ENCODE measurements around the gene SPRED3. TPM values are rescaled to one million over a fixed set of nuclear protein-coding genes. Genes with fewer than 3 reads are reported as not detected.
"Not testable (repeated sequence)": the region's sequence is repeated elsewhere in the genome, so short reads cannot be mapped to it uniquely, and the experiment has no call there.

The SPRED3 gene
- polyA plus RNA-seq, 1 donor: 1.4 TPM

- DNase-seq: no peak
Measured at GRCh38 chr19:38389957-38390924, 1.7 kb downstream of the SPRED3 start.

- DNase-seq: no peak
Measured at GRCh38 chr19:38391911-38392464, 3.5 kb downstream of the SPRED3 start.

GRCh38 chr19:38392707-38393308, 4.3 kb downstream of the SPRED3 start:
- no peak for DNase-seq

GRCh38 chr19:38394488-38394887, 6.0 kb downstream of the SPRED3 start:
- DNase-seq: no peak

- no peak for DNase-seq
Measured at GRCh38 chr19:38395381-38396114, 7.1 kb downstream of the SPRED3 start.

GRCh38 chr19:38399081-38399480, 10.6 kb downstream of the SPRED3 start:
- DNase-seq: no peak

- no peak for DNase-seq
Measured at GRCh38 chr19:38399537-38399936, 11.0 kb downstream of the SPRED3 start.

GRCh38 chr19:38400361-38400760, 11.9 kb downstream of the SPRED3 start:
- DNase-seq: no peak

GRCh38 chr19:38401148-38401547, 12.7 kb downstream of the SPRED3 start:
- DNase-seq: no peak

- no peak for DNase-seq
Measured at GRCh38 chr19:38402623-38402966, 14.1 kb downstream of the SPRED3 start.

GRCh38 chr19:38402967-38403674, 14.6 kb downstream of the SPRED3 start, which contains the start of gene FAM98C:
FAM98C (plus strand) TSS chr19:38403093; CDS start chr19:38403154, 61 bp downstream.
- DNase-seq: peak; percentile 96

- DNase-seq: no peak
Measured at GRCh38 chr19:38404858-38405257, 16.4 kb downstream of the SPRED3 start.

GRCh38 chr19:38405276-38405675, 16.8 kb downstream of the SPRED3 start:
- DNase-seq: no peak

GRCh38 chr19:38409631-38410133, 21.2 kb downstream of the SPRED3 start:
- no peak for DNase-seq

- DNase-seq: not testable (repeated sequence)
Measured at GRCh38 chr19:38410407-38410806, 21.9 kb downstream of the SPRED3 start.

GRCh38 chr19:38411041-38411712, 22.7 kb downstream of the SPRED3 start:
- no peak for DNase-seq

GRCh38 chr19:38411898-38412297, 23.4 kb downstream of the SPRED3 start:
- not testable (repeated sequence) for DNase-seq

- DNase-seq: no peak
Measured at GRCh38 chr19:38412491-38412890, 24.0 kb downstream of the SPRED3 start.

GRCh38 chr19:38412961-38413360, 24.5 kb downstream of the SPRED3 start:
- no peak for DNase-seq

- no peak for DNase-seq
Measured at GRCh38 chr19:38413416-38413815, 24.9 kb downstream of the SPRED3 start.

GRCh38 chr19:38417146-38417543, 28.6 kb downstream of the SPRED3 start:
- DNase-seq: no peak

All from left kidney (tissue), 2 donors.